ENCODE results near the gene CMKLR1.

Gene CMKLR1

GRCh38 chr12:108270035-108270848, 68.9 kb downstream of the CMKLR1 start:
- no peak overlapping the region for H3K4me3 ChIP-seq (ENCODE audit: low read depth, low read length)
- no peak for TF ChIP-seq CTCF (IDR thresholded peaks at IDR 0.05; ENCODE audit: low read depth, low read length)

GRCh38 chr12:108269224-108269623, 69.9 kb downstream of the CMKLR1 start:
- H3K4me3 ChIP-seq (ENCODE audit: low read depth, low read length): no peak overlapping the region
- no peak for TF ChIP-seq CTCF (IDR thresholded peaks at IDR 0.05; ENCODE audit: low read depth, low read length)

DNA sequence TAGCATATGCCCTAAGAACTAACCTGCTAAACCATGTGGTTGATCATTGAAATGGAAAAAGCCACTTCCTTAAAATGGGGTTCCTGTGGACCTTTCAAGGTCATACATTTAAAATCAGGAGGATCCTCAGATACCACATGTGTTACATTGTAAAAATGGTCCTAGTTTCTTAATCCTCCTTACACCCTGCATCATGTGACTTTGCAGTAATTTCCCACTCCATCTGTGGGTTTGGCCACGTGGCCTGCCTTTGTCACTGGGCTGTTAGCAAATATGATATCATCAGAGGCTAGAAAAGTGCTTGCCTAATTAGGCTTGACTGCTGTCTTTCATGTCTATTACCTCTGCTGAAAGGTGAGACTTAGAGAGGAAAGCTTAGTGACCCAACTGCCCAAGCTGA, 70.7 kb downstream of the CMKLR1 start:
- no peak for TF ChIP-seq CTCF (IDR thresholded peaks at IDR 0.05; ENCODE audit: low read depth, low read length)
- no peak overlapping the region for H3K4me3 ChIP-seq (ENCODE audit: low read depth, low read length)

- TF ChIP-seq CTCF (IDR thresholded peaks at IDR 0.05; ENCODE audit: low read depth, low read length): no peak
These were observed 71.7 kb downstream of the CMKLR1 start for GRCh38 chr12:108267450-108267849.

GRCh38 chr12:108266131-108266530, 73.0 kb downstream of the CMKLR1 start:
- no peak for TF ChIP-seq CTCF (IDR thresholded peaks at IDR 0.05; ENCODE audit: low read depth, low read length)
- no peak overlapping the region for H3K4me3 ChIP-seq (ENCODE audit: low read depth, low read length)

More at GRCh38 chr12:108267450-108267849, 71.7 kb downstream of the CMKLR1 start:
- no peak overlapping the region for H3K4me3 ChIP-seq (ENCODE audit: low read depth, low read length)

GRCh38 chr12:108265505-108265904, 73.6 kb downstream of the CMKLR1 start:
- TF ChIP-seq CTCF (IDR thresholded peaks at IDR 0.05; ENCODE audit: low read depth, low read length): no peak
- no peak overlapping the region for H3K4me3 ChIP-seq (ENCODE audit: low read depth, low read length)

GRCh38 chr12:108260969-108261368, 78.1 kb downstream of the CMKLR1 start:
- TF ChIP-seq CTCF (IDR thresholded peaks at IDR 0.05; ENCODE audit: low read depth, low read length): no peak
- H3K4me3 ChIP-seq (ENCODE audit: low read depth, low read length): no peak overlapping the region
